Lower lobe of right lung (tissue), 2 donors: ENCODE results near the gene ZNF680. TPM values are rescaled to one million over a fixed set of nuclear protein-coding genes. Genes with fewer than 3 reads are reported as not detected.

Source experiments
- ATAC-seq, 2 donors: fragments of 200-7000 bp; cut with Tn5 transposase; one replicate each; pipeline ENCODE4 v1.9.1; 2020 to 2022; ENCODE audit warnings: mild to moderate bottlenecking in 2 of 2, moderate library complexity in 2 of 2
- DNase-seq: peaks from one replicate; pipeline ENCODE4 v3.0.0-alpha.2; 2020
- H3K27ac ChIP-seq: fragments of 200-600 bp; one replicate; pipeline ENCODE4 v1.8.0; 2022
- H3K27me3 ChIP-seq: fragments of 200-600 bp; one replicate; pipeline ENCODE4 v1.8.0; 2022; ENCODE audit warnings: low read depth
- H3K36me3 ChIP-seq: fragments of 200-600 bp; one replicate; pipeline ENCODE4 v1.8.0; 2022; ENCODE audit warnings: mild to moderate bottlenecking
- H3K4me1 ChIP-seq: fragments of 200-600 bp; one replicate; pipeline ENCODE4 v1.8.0; 2022
- H3K4me3 ChIP-seq: fragments of 200-600 bp; one replicate; pipeline ENCODE4 v1.8.0; 2022; ENCODE audit warnings: mild to moderate bottlenecking
- H3K9me3 ChIP-seq: fragments of 200-600 bp; one replicate; pipeline ENCODE4 v1.8.0; 2022
- intact Hi-C: fragments of 100-400 bp; cut with DNase I; formaldehyde crosslinking; loops from one replicate; pipeline ENCODE4 v1.11.0; 2022
- total RNA-seq: library from RNA; stranded (reverse); fragmentation: NEBNext Ultra II Directional; extraction: Animal tissue kit (Norgen Biotek cat#: 25700); gene quantifications from one replicate; pipeline ENCODE4 v1.2.1, GENCODE V29; 2021
- TF ChIP-seq, protein P1 (sequence below): fragments of 200-600 bp; IDR thresholded peaks from one replicate; pipeline ENCODE4 v1.8.0; 2022; ENCODE audit warnings: antibody characterized with exemption, mild to moderate bottlenecking
- donor health status: DM: no; HTN: yes; CAD: no; lungs with severe emphysema.

Gene ZNF680
- total RNA-seq, 1 donor from 2014 or later: 13.6 TPM

DNA sequence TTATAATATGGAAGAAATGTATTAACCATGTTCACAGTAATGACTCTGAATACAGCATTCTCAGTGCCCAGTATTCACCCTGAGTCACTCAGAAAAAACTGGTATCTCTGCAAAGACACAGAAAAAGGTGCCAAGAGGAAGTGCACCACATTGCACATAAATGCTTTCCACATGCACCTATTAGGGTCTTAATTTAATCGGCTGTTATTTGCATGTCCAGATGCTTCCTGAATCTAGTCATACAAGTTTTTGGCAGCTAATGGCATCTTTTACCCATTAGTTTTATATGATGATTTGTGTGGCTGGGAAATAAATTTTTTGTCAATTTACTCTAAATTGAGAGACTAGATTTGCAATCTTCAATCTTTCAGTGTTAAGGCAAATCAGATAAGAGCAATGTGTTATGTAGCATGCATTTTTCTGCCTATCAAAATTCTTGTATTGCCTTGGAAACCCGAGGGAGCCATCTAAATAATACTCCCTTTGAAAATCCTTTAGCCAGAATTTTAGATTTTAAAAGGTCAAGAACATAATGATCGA lies 58.2 kb downstream of the ZNF680 start:
- DNase-seq (no peak), ATAC-seq (no peak)
- Histone ChIP-seq H3K27me3 (no peaks in the 10 kb centered on the region), H3K36me3 (no peaks in the 10 kb centered on the region), H3K9me3 (peaks cover 83% of the 10 kb centered on the region), H3K4me3 (no peak overlapping the region), H3K27ac (no peak overlapping the region), H3K4me1 (no peaks in the 10 kb centered on the region)
- intact Hi-C loops: no loop called here
- TF ChIP-seq, protein P1, sequence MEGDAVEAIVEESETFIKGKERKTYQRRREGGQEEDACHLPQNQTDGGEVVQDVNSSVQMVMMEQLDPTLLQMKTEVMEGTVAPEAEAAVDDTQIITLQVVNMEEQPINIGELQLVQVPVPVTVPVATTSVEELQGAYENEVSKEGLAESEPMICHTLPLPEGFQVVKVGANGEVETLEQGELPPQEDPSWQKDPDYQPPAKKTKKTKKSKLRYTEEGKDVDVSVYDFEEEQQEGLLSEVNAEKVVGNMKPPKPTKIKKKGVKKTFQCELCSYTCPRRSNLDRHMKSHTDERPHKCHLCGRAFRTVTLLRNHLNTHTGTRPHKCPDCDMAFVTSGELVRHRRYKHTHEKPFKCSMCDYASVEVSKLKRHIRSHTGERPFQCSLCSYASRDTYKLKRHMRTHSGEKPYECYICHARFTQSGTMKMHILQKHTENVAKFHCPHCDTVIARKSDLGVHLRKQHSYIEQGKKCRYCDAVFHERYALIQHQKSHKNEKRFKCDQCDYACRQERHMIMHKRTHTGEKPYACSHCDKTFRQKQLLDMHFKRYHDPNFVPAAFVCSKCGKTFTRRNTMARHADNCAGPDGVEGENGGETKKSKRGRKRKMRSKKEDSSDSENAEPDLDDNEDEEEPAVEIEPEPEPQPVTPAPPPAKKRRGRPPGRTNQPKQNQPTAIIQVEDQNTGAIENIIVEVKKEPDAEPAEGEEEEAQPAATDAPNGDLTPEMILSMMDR: no peak

DNA sequence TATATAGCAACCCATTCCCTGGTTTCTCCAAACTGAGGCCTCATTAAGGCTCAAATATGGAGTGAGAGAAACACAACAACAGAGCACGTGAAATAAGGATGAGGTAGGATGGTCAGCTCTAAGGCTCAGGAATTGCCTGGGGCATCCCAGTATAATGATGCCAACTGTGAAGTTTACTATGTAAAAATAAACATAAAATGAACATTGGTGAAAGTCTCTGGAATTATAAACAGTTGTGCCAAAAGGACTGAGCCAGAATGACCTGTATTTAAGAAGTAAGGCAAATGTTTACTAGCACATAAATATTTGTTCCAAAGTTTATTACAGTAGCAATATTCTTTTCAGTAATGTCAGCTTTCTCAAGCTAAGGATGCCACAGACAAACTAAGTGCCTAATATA lies 64.6 kb downstream of the ZNF680 start:
- ATAC-seq (no peak), DNase-seq (no peak)
- H3K36me3 ChIP-seq: no peaks in the 10 kb centered on the region
- TF ChIP-seq, protein P1: no peak
- no peaks in the 10 kb centered on the region for H3K27me3 ChIP-seq
- H3K9me3 ChIP-seq: peaks cover 61% of the 10 kb centered on the region
- no peaks in the 10 kb centered on the region for H3K4me1 ChIP-seq
- no peak overlapping the region for H3K4me3 ChIP-seq
- H3K27ac ChIP-seq: no peak overlapping the region
- intact Hi-C loops: no loop called here

DNA sequence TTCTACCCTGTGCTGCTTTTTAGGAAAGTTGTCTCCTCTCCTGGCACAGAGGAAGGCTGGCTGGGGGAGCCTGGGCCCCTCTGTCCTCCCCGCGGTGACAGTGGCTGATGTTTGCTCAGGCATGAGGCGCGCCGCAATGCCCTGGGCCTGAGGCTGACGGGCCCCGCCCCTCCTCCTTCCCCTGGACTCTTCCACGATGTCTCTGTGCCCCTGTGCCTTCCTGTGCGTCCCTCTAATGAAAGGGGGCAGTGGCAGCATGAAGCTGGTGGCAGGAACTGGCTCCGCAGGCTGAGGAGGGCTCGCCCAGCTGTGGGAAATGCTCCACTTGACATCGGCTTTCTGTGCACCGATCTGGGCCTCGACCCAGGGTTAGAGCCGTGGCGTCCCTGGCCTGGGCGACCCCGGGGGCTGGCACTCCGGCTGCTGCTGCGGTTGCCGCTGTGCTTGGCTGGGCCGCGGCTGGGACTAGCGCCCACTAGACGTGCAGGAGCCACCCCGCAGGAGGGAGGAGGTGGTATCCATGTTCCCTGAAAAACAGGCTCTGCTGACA lies 67.9 kb downstream of the ZNF680 start:
- Histone ChIP-seq H3K27ac (no peak overlapping the region), H3K9me3 (peaks cover 34% of the 10 kb centered on the region), H3K27me3 (no peaks in the 10 kb centered on the region), H3K36me3 (no peaks in the 10 kb centered on the region), H3K4me1 (no peaks in the 10 kb centered on the region), H3K4me3 (peak overlapping the region; percentile 14)
- no peak for DNase-seq
- ATAC-seq: peak in 1 of 2 donors; percentile 42
- TF ChIP-seq, protein P1: no peak
- intact Hi-C loops: no loop called here

DNA sequence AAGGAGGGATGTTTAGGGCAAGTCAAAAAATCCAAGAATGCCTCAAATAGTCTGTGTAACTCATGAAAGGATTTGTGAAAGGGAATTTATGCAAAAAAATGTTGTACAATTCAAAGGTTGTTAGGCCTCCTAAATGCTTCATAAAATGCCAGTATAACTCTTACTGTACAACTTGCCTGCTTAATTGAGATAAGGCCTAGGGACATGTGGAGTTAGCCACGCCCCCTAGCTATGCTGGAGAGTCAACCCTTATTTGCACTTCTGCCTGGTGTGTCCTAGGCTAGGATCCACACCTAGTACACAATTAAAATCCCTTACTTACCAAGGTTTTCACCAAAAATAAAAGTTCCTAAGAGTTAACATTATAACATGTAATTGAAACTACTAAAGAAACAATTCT lies 77.2 kb downstream of the ZNF680 start:
- no peak for ATAC-seq
- Histone ChIP-seq H3K4me3 (no peak overlapping the region), H3K9me3 (peaks cover 16% of the 10 kb centered on the region), H3K27ac (no peak overlapping the region), H3K27me3 (no peaks in the 10 kb centered on the region), H3K36me3 (no peaks in the 10 kb centered on the region), H3K4me1 (no peaks in the 10 kb centered on the region)
- DNase-seq: no peak
- TF ChIP-seq, protein P1: no peak
- intact Hi-C loops: no loop called here

Other genes with a start within 250 kb of the ZNF680 start
- 15.1 TPM for gene ZNF736, start 249.1 kb downstream of the ZNF680 start, total RNA-seq
- gene ZNF107, start 103.1 kb upstream of the ZNF680 start, total RNA-seq: 4.3 TPM
- 6.6 TPM for gene ZNF138, start 231.4 kb upstream of the ZNF680 start, total RNA-seq